Gastroesophageal sphincter (tissue), 3 donors: ENCODE results near the gene KIRREL3.

Source experiments
- EP300 ChIP-seq: sonication (generic); formaldehyde crosslinking; IDR thresholded peaks from one replicate; pipeline ENCODE4 v1.6.1; 2017; ENCODE audit warnings: antibody characterized with exemption, mild to moderate bottlenecking
- POLR2A ChIP-seq, 2 donors: fragments of 450-650 bp; IDR thresholded peaks; one replicate each; pipeline ENCODE4 v1.6.1; 2017; ENCODE audit warnings: antibody characterized with exemption in 2 of 2, mild to moderate bottlenecking in 2 of 2, moderate library complexity in 1 of 2
- POLR2AphosphoS5 ChIP-seq: sonication (generic); formaldehyde crosslinking; IDR thresholded peaks from one replicate; pipeline ENCODE4 v1.6.1; 2017; ENCODE audit warnings: antibody characterized with exemption
- TF ChIP-seq, protein P1 (sequence below), 4 experiments: fragments of 200-600 bp in 2 of 4; fragments of 450-650 bp in 2 of 4; sonication (generic) in 1 of 4; IDR thresholded peaks; one replicate each; pipeline ENCODE4 v1.5.1; 2017 to 2019; ENCODE audit warnings: antibody characterized with exemption in 4 of 4, mild to moderate bottlenecking in 2 of 4, moderate library complexity in 2 of 4

DNA sequence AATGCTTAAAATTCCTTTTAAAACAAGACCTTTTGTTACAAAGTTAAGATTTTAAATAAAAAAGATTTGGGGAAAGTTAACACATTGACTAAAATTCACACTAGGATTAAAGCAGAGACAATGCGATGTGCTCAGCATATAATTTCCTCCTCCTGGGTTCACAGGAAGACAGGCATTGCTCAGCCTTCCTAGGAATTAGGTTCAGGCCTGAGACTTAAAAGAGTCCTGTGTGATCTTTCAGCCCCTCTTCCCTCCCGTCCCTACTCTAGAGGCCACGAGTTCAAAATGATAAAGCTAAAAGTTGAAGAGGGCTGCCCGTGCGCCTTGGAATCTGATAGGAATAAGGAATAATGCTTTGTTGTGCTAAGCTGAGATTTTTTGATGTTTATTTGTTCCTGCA lies 218.6 kb downstream of the KIRREL3 start:
- TF ChIP-seq, protein P1, sequence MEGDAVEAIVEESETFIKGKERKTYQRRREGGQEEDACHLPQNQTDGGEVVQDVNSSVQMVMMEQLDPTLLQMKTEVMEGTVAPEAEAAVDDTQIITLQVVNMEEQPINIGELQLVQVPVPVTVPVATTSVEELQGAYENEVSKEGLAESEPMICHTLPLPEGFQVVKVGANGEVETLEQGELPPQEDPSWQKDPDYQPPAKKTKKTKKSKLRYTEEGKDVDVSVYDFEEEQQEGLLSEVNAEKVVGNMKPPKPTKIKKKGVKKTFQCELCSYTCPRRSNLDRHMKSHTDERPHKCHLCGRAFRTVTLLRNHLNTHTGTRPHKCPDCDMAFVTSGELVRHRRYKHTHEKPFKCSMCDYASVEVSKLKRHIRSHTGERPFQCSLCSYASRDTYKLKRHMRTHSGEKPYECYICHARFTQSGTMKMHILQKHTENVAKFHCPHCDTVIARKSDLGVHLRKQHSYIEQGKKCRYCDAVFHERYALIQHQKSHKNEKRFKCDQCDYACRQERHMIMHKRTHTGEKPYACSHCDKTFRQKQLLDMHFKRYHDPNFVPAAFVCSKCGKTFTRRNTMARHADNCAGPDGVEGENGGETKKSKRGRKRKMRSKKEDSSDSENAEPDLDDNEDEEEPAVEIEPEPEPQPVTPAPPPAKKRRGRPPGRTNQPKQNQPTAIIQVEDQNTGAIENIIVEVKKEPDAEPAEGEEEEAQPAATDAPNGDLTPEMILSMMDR (IDR thresholded peaks at IDR 0.05) = no peak
- TF ChIP-seq POLR2A (IDR thresholded peaks at IDR 0.05) = no peak
- no peak for TF ChIP-seq EP300
- no peak for TF ChIP-seq POLR2AphosphoS5
